Activated T-helper 1 cell treated with anti-CD3 and anti-CD28 coated beads, Interleukin-12 subunit alpha, Interleukin-12 subunit beta, Interleukin-2, Interleukin-4 antibody, amounts not matched to agents 30 ng/mL and 10 ng/mL and 1 ng/mL, durations not matched to agents 14 hours and 24 hours and 36 hours (primary cell): ENCODE measurements around the gene EFNA2. TPM values are rescaled to one million over a fixed set of nuclear protein-coding genes. Genes with fewer than 3 reads are reported as not detected.
"Not testable (repeated sequence)": the region's sequence is repeated elsewhere in the genome, so short reads cannot be mapped to it uniquely, and the experiment has no call there.

Experiments used
- DNase-seq: peaks from one replicate; pipeline ENCODE4 v3.0.0; 2021; ENCODE audit warnings: low spot score
- H3K27ac Mint-ChIP-seq: one replicate; pipeline ENCODE4 v1.8.0; 2021; ENCODE audit warnings: mild to moderate bottlenecking, mixed read lengths
- H3K27me3 Mint-ChIP-seq: one replicate; pipeline ENCODE4 v1.8.0; 2022; ENCODE audit warnings: mild to moderate bottlenecking, moderate library complexity, mixed read lengths; ENCODE audit not compliant: insufficient read depth
- H3K36me3 Mint-ChIP-seq: one replicate; pipeline ENCODE4 v1.8.0; 2021; ENCODE audit warnings: low read depth, mixed read lengths
- H3K4me1 Mint-ChIP-seq: one replicate; pipeline ENCODE4 v1.8.0; 2021; ENCODE audit warnings: low read depth, mixed read lengths
- H3K4me3 Mint-ChIP-seq: one replicate; pipeline ENCODE4 v1.8.0; 2021; ENCODE audit warnings: mild to moderate bottlenecking, moderate library complexity, mixed read lengths
- H3K9me3 Mint-ChIP-seq: one replicate; pipeline ENCODE4 v1.8.0; 2021; ENCODE audit warnings: mixed read lengths
- intact Hi-C: fragments of 100-400 bp; cut with micrococcal nuclease; formaldehyde crosslinking; loops from one replicate; pipeline ENCODE4 v1.15.1; 2024
- total RNA-seq: library from RNA; stranded (reverse); gene quantifications from 2 replicates; pipeline ENCODE4 v1.2.3, GENCODE V29; 2022

The EFNA2 gene
- total RNA-seq, 1 donor from 2014 or later, result not detected

GRCh38 chr19:1298235-1298634, 12.6 kb downstream of the EFNA2 start:
- intact Hi-C loops, result no loop called here
- DNase-seq, result no peak
- Mint-ChIP-seq H3K9me3 (no peaks in the 10 kb centered on the region), H3K36me3 (no peaks in the 10 kb centered on the region), H3K27me3 (no peaks in the 10 kb centered on the region), H3K4me1 (no peaks in the 10 kb centered on the region), H3K4me3 (no peak overlapping the region), H3K27ac (no peak overlapping the region)

GRCh38 chr19:1299801-1300200, 14.1 kb downstream of the EFNA2 start:
- DNase-seq, result no peak
- Mint-ChIP-seq H3K9me3 (no peaks in the 10 kb centered on the region), H3K36me3 (no peaks in the 10 kb centered on the region), H3K4me3 (no peak overlapping the region), H3K27ac (no peak overlapping the region), H3K4me1 (no peaks in the 10 kb centered on the region), H3K27me3 (no peaks in the 10 kb centered on the region)
- intact Hi-C loops, result no loop called here

DNA sequence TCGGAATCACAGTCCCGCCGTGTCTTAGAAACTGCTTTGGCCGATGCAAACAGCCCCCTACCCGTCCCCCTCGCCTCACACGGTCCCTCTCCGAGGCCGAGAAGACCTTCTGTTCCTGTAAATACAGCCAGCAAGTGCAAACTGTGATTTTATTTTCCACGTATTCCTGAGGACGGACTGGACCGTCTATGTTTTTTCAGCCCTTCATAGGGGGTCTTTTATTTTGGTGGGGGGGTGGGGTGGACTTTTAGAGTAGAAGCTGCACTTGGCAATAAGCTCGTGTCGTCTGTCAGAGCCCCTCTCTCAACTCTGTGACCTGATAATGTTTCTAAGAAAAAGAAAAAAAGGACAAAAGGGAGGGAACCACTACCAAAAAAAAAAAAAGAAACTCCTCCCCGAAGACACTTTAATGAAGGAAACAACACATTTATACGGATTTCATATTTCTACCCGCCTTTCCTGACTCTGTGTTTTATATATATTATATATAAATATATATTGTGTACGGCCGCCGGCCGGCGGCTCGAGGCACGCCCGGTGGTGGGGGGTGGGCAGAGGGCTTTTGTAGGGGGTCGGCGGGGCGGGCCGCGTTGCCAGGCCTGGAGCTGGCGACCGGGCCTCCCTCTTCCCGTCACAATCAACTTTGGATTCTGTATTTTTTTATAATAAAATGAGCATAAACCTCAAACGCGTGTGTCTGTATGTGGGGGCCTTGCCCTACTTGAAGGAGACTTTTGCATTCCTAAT, 15.2 kb downstream of the EFNA2 start:
- Mint-ChIP-seq H3K4me1 (no peaks in the 10 kb centered on the region), H3K9me3 (no peaks in the 10 kb centered on the region), H3K27me3 (no peaks in the 10 kb centered on the region), H3K4me3 (no peak overlapping the region), H3K27ac (no peak overlapping the region), H3K36me3 (no peaks in the 10 kb centered on the region)
- intact Hi-C loops, result no loop called here
- no peak for DNase-seq

DNA sequence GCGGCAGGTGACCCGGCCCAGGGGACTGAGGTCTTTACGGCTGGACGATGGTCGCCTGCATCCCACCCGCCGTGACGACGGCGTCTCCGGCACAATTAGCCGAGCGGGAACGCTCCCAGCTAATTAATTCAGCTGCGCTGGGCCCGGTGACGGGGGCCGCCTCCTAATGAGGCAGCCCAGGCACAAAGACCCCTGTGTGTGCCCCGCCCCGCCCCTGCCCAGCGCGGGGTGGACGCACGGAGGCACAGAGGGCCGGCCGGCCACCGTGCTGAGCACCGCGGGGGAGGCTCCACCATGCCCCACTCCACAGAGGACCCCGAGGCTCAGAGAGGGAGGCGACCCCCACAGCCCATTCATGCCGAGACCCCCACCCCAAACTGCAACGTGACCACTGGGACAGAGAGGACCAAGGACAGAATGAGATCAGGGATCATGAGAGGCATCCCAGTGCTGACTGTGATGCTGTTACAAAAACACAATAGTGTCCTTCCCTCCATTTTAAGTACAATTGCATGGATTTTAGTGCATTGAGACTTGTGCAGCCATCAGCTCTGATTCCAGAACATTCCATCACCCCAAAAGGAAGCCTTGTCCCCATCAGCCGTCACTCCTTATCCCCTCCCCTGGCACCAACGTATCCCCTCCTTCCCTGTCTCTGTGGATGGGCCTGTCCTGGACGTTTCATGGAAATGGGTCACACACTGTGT, 17.0 kb downstream of the EFNA2 start:
- DNase-seq, result no peak
- intact Hi-C loops, result no loop called here
- Mint-ChIP-seq H3K9me3 (no peaks in the 10 kb centered on the region), H3K36me3 (no peaks in the 10 kb centered on the region), H3K27ac (no peak overlapping the region), H3K27me3 (no peaks in the 10 kb centered on the region), H3K4me1 (no peaks in the 10 kb centered on the region), H3K4me3 (no peak overlapping the region)

DNA sequence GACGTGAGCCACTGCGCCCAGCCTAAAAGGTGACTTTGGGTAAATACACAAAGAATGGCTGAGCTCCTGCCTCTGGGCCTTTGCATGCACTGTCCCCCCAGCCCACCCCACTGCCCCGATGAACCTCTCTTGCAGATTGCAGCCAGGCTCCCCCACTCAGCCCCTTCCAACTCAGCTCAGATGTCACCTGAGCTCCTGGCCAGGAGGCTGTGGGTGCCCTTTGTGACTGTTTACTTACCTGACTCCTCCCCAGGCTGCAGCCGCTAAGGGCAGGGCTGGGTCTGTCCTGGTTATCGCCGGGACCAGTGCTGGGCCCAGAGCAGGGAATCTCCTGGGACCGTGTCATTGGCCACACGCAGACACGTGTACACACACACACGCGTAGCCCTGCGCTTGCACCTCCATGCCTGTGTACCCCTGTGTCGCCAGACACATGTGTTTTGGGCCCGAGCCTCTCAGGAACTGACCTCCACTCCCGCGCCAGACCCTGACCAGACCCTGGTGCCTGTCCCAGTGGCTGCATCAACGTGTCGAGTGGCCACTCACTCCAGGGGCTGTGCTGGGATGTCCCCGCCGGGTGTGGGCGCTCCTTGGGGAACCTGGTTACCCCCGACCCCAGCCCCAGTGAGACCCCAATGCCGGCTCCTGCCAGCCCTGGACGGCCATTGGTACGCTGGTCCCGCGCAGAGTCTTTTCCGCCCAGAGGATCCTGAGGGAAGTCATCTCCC, 18.7 kb downstream of the EFNA2 start:
- Mint-ChIP-seq H3K27ac (no peak overlapping the region), H3K4me1 (no peaks in the 10 kb centered on the region), H3K9me3 (no peaks in the 10 kb centered on the region), H3K36me3 (no peaks in the 10 kb centered on the region), H3K27me3 (no peaks in the 10 kb centered on the region), H3K4me3 (no peak overlapping the region)
- intact Hi-C loops, result no loop called here
- DNase-seq, result no peak

- H3K27ac Mint-ChIP-seq, H3K9me3 Mint-ChIP-seq, H3K4me3 Mint-ChIP-seq, intact Hi-C loops, H3K36me3 Mint-ChIP-seq, H3K27me3 Mint-ChIP-seq, DNase-seq, H3K4me1 Mint-ChIP-seq: not testable (repeated sequence)
Measured at GRCh38 chr19:1305354-1305753, 19.7 kb downstream of the EFNA2 start.

DNA sequence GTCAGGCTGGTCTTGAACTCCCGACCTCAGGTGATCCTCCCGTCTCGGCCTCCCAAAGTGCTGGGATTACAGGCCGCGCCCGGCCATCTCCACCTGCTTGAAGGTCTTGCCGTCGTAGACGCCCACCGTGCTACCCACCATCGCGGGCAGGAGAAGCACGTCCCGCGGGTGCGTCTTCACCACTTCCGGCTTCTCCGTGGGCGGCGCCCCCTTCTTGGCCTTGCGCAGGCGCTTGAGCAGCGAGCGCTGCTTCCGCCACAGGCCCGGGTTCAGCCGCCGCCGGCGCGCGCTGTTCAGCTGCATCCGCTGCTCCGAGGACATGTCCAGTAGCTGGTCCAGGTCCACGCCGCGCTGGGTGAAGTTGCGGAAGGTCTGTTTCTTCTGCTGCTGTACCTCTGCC, 21.6 kb downstream of the EFNA2 start:
- no peaks in the 10 kb centered on the region for H3K36me3 Mint-ChIP-seq
- intact Hi-C loops, result no loop called here
- DNase-seq, result no peak
- H3K27ac Mint-ChIP-seq, result no peak overlapping the region
- no peaks in the 10 kb centered on the region for H3K9me3 Mint-ChIP-seq
- no peaks in the 10 kb centered on the region for H3K4me1 Mint-ChIP-seq
- H3K27me3 Mint-ChIP-seq, result no peaks in the 10 kb centered on the region
- H3K4me3 Mint-ChIP-seq, result no peak overlapping the region

DNA sequence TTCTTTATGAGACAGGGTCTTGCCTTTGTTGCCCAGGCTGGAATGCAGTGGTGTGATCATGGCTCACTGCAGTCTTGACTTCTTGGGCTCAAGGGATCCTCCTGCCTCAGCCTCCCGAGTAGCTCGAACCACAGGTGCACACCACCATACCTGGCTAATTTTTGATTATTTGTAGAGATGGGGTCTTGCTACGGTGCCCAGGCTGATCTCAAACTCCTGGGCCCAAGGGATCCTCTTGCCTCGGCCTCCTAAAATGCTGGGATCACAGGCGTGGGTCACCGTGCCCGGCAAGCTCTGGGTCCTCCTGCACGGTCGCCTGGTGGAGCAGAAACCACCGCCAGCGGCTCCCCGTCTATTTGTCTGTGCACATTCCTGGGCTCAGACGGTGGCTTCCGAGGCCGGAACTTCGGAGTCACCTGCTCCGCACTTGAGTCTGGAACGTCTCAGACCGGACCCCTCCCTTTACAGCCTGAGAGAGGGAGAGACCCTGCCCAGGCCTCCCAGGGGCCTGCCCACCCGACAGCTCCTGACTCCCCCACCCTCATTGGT, 22.2 kb downstream of the EFNA2 start:
- intact Hi-C loops, result no loop called here
- no peaks in the 10 kb centered on the region for H3K36me3 Mint-ChIP-seq
- H3K4me3 Mint-ChIP-seq, result no peak overlapping the region
- no peaks in the 10 kb centered on the region for H3K9me3 Mint-ChIP-seq
- H3K27me3 Mint-ChIP-seq, result no peaks in the 10 kb centered on the region
- no peak overlapping the region for H3K27ac Mint-ChIP-seq
- H3K4me1 Mint-ChIP-seq, result no peaks in the 10 kb centered on the region
- no peak for DNase-seq

DNA sequence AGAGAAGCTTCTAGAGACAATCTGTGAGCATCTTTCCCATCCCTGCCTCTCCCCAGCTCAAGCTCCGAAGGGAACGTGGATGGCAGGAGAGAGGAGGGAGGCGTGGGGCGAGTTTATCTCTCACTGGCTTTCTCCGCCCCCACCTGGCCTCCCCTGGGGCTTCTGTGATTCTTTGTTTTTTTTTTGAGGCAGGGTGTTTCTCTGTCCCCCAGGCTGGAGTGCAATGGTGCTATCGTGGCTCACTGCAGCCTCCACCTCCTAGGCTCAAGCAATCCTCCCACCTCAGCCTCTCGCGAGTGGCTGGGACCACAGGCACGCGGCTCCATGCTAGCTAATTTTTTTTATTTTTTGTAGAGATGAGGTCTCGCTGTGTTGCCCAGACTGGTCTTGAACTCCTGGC, 23.0 kb downstream of the EFNA2 start:
- H3K27ac Mint-ChIP-seq, result no peak overlapping the region
- no peak for DNase-seq
- H3K4me3 Mint-ChIP-seq, result no peak overlapping the region
- intact Hi-C loops, result no loop called here
- no peaks in the 10 kb centered on the region for H3K36me3 Mint-ChIP-seq
- H3K9me3 Mint-ChIP-seq, result no peaks in the 10 kb centered on the region
- H3K4me1 Mint-ChIP-seq, result no peaks in the 10 kb centered on the region
- no peaks in the 10 kb centered on the region for H3K27me3 Mint-ChIP-seq

DNA sequence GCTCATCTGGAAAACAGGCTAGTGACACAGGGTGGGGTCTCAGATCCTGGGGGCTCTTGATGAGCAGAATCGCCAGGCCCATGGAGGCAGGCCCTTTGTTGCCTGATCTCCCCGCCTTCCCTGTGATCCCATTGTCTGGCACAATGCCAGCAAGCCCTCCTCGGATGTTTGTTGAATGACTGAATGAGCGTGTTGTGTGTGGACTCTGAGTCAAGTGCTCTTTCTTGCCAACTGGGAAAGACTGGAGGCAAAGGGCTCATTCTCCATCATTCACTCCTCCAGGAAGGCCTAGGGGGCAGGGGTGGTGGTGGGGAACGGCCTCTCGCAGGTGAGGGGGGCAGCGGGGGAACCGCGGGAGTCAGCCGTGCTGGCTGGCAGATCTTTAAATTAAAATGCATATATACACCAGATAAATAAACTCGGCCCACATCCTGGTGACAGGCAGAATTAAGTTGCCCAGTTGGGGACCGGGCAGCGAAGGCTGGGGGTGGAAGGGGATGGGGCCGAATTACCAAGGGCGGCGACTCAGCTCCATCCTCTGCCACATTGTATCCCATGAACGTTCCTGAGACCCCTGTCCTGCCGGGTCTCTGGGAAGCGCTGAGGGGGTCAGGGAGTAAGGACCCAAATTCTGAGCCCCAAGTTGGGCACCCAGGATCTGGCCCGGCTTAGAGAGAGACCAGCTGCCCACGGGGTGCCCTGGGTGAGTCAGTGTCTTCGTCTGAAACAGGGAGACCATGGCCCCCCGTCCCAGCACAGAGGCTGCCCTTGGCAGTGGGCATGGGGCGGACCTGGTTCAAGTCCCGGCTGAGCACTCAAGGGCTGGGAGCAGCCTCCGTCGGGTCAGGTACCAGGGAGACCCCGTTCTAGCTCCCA, 24.5 kb downstream of the EFNA2 start:
- no peak for DNase-seq
- no peak overlapping the region for H3K27ac Mint-ChIP-seq
- H3K4me3 Mint-ChIP-seq, result no peak overlapping the region
- no peaks in the 10 kb centered on the region for H3K4me1 Mint-ChIP-seq
- no peaks in the 10 kb centered on the region for H3K36me3 Mint-ChIP-seq
- H3K9me3 Mint-ChIP-seq, result no peaks in the 10 kb centered on the region
- intact Hi-C loops, result no loop called here
- H3K27me3 Mint-ChIP-seq, result no peaks in the 10 kb centered on the region

GRCh38 chr19:1310853-1311180, 25.1 kb downstream of the EFNA2 start:
- intact Hi-C loops, result no loop called here
- no peak for DNase-seq
- Mint-ChIP-seq H3K27me3 (no peaks in the 10 kb centered on the region), H3K27ac (no peak overlapping the region), H3K9me3 (no peaks in the 10 kb centered on the region), H3K36me3 (no peaks in the 10 kb centered on the region), H3K4me1 (no peaks in the 10 kb centered on the region), H3K4me3 (no peak overlapping the region)

DNA sequence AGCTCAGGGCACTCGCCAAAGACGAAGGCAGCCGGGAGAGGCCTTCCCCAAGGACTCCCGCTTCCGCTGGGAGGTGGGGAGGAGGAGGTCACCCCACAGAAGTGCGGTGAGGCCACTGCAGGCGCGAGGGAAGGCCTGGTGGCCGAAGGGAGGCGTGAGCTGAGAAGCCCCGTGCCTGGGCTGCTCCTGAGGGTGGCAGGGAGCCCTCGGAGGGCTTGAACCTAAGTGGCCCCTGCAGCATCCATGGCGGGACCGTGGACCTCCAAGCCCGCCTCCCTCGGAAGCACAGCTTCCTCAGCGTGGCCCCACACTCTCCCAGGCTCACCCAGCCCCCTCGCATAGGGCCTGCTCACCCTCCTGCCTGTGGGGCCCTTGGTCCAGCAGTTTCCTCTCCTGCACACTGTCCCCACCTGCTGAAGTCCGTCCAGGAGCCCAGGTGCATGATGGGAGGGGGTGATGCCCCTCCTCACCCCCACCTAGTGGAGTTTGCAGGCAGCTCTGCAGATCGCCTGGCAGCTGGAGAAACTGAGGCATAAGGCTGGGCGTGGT, 25.9 kb downstream of the EFNA2 start:
- DNase-seq, result no peak
- Mint-ChIP-seq H3K4me3 (no peak overlapping the region), H3K9me3 (no peaks in the 10 kb centered on the region), H3K27me3 (no peaks in the 10 kb centered on the region), H3K4me1 (no peaks in the 10 kb centered on the region), H3K27ac (no peak overlapping the region), H3K36me3 (no peaks in the 10 kb centered on the region)
- intact Hi-C loops, result no loop called here
